SK-N-SH (cell line): ENCODE measurements around the gene PRLR. TPM values are rescaled to one million over a fixed set of nuclear protein-coding genes. Genes with fewer than 3 reads are reported as not detected.

ENCODE experiments used
- CTCF ChIA-PET: fragments of 300-600, 350-600 bp; formaldehyde crosslinking; extraction: SDS; loops from one replicate; lab custom pipeline; 2021; lab: Yijun Ruan, JAX
- POLR2A ChIA-PET: fragments of 350-600 bp; sonication (Branson Sonifier 250); formaldehyde crosslinking; extraction: SDS; loops from one replicate; lab custom pipeline; 2020; ENCODE audit warnings: antibody characterized with exemption, inconsistent platforms; lab: Yijun Ruan, JAX
- DNase-seq: peaks from one replicate; pipeline ENCODE4 v3.0.0; 2012
- H2AFZ ChIP-seq: fragments of 200-600 bp; sonication (generic); 2 replicates; pipeline ENCODE4 v1.8.1; 2016; ENCODE audit warnings: antibody characterized with exemption, mild to moderate bottlenecking, low read depth
- H3F3A ChIP-seq: fragments of 200-600 bp; sonication (generic); replicated peaks from 2 replicates; pipeline ENCODE3; 2016; ENCODE audit warnings: antibody characterized with exemption, mild to moderate bottlenecking; ENCODE audit not compliant: insufficient read depth
- H3K27ac ChIP-seq, 2 experiments: fragments of 200-500 bp in 1 of 2; fragments of 200-600 bp in 1 of 2; sonication (Bioruptor generic) in 1 of 2; sonication (generic), shearing (Covaris generic) in 1 of 2; 2 replicates each; pipeline versions ENCODE4 v1.5.1 to v1.6.1; 2014 to 2016; ENCODE audit warnings: low read depth in 2 of 2, inconsistent platforms in 1 of 2, low read length in 1 of 2, mild to moderate bottlenecking in 1 of 2, mixed read lengths in 1 of 2
- H3K27me3 ChIP-seq: fragments of 200-600 bp; sonication (generic), shearing (Covaris generic); 2 replicates; pipeline ENCODE4 v1.6.1; 2016; ENCODE audit warnings: mixed run types; ENCODE audit not compliant: insufficient read depth
- H3K36me3 ChIP-seq, 2 experiments: fragments of 200-500 bp in 1 of 2; fragments of 200-600 bp in 1 of 2; sonication (Bioruptor generic) in 1 of 2; sonication (generic) in 1 of 2; replicated peaks in 1 of 2; 2 replicates each; pipeline versions ENCODE3 to v1.5.1; 2014 to 2016; ENCODE audit warnings: low read length in 1 of 2, mild to moderate bottlenecking in 1 of 2; ENCODE audit not compliant: insufficient read depth in 2 of 2, control insufficient read depth in 1 of 2
- H3K4me1 ChIP-seq, 2 experiments: fragments of 200-500 bp in 1 of 2; fragments of 200-600 bp in 1 of 2; sonication (Bioruptor generic) in 1 of 2; sonication (generic), shearing (Covaris generic) in 1 of 2; 2 replicates each; pipeline versions ENCODE4 v1.5.1 to v1.6.1; 2014 to 2016; ENCODE audit warnings: low read depth in 1 of 2, low read length in 1 of 2, mixed run types in 1 of 2; ENCODE audit not compliant: insufficient read depth in 2 of 2, control insufficient read depth in 1 of 2
- H3K4me2 ChIP-seq: fragments of 200-600 bp; sonication (generic), shearing (Covaris generic); 2 replicates; pipeline ENCODE4 v1.6.1; 2017; ENCODE audit warnings: mixed run types
- H3K4me3 ChIP-seq, 2 experiments: fragments of 200-500 bp in 1 of 2; fragments of 200-600 bp in 1 of 2; sonication (Bioruptor generic) in 1 of 2; sonication (generic), shearing (Covaris generic) in 1 of 2; 2 replicates each; pipeline versions ENCODE4 v1.5.1 to v1.8.1; 2014 to 2016; ENCODE audit warnings: low read depth in 2 of 2, inconsistent platforms in 1 of 2, low read length in 1 of 2, mild to moderate bottlenecking in 1 of 2, mixed read lengths in 1 of 2, moderate library complexity in 1 of 2
- H3K79me2 ChIP-seq: fragments of 200-600 bp; sonication (generic); 2 replicates; pipeline ENCODE4 v1.8.1; 2017; ENCODE audit warnings: mild to moderate bottlenecking; ENCODE audit not compliant: insufficient read depth
- H3K9ac ChIP-seq: fragments of 200-600 bp; sonication (generic); 2 replicates; pipeline ENCODE4 v1.6.1; 2017; ENCODE audit warnings: mixed run types
- H3K9me2 ChIP-seq: fragments of 200-600 bp; sonication (generic); 2 replicates; pipeline ENCODE4 v1.6.1; 2017; ENCODE audit warnings: mixed run types
- H3K9me3 ChIP-seq: fragments of 200-600 bp; sonication (generic); 2 replicates; pipeline ENCODE4 v1.6.1; 2017; ENCODE audit warnings: mixed run types, mild to moderate bottlenecking, moderate library complexity
- H4K20me1 ChIP-seq: fragments of 200-600 bp; sonication (generic); 2 replicates; pipeline ENCODE4 v1.6.1; 2017; ENCODE audit warnings: mild to moderate bottlenecking, mixed run types; ENCODE audit not compliant: insufficient read depth
- CHD2 ChIP-seq: fragments of 150-350 bp; IDR thresholded peaks from 2 replicates; pipeline ENCODE4 v1.6.1; 2018; ENCODE audit warnings: low read length; ENCODE audit not compliant: partially characterized antibody
- ELF1 ChIP-seq: IDR thresholded peaks from 2 replicates; pipeline ENCODE4 v1.4.0; 2012
- EZH2phosphoT487 ChIP-seq: fragments of 200-600 bp; sonication (generic); IDR thresholded peaks from 2 replicates; pipeline ENCODE4 v1.6.1; 2017; ENCODE audit warnings: low read depth, mixed run types, mild to moderate bottlenecking, antibody characterized with exemption, moderate library complexity, borderline replicate concordance
- FOSL2 ChIP-seq: IDR thresholded peaks from 2 replicates; pipeline ENCODE4 v1.4.0; 2012; ENCODE audit warnings: low read depth, mild to moderate bottlenecking, moderate library complexity, borderline replicate concordance
- FOXJ3 ChIP-seq: sonication (generic); formaldehyde crosslinking; IDR thresholded peaks from 2 replicates; pipeline ENCODE4 v1.5.1; 2020; ENCODE audit warnings: mild to moderate bottlenecking, missing genetic modification reagents
- GABPA ChIP-seq: IDR thresholded peaks from 2 replicates; pipeline ENCODE4 v1.4.0; 2012; ENCODE audit warnings: low read depth, mild to moderate bottlenecking
- IRF3 ChIP-seq: fragments of 150-350 bp; IDR thresholded peaks from 2 replicates; pipeline ENCODE4 v1.6.1; 2016; ENCODE audit warnings: mild to moderate bottlenecking, low read depth, low read length
- MAX ChIP-seq: IDR thresholded peaks from 2 replicates; pipeline ENCODE4 v1.4.0; 2012; ENCODE audit warnings: low read depth
- MEF2A ChIP-seq: IDR thresholded peaks from 2 replicates; pipeline ENCODE4 v1.4.0; 2012; ENCODE audit warnings: low read depth, borderline replicate concordance
- MXI1 ChIP-seq: IDR thresholded peaks from 2 replicates; pipeline ENCODE4 v1.6.1; 2012; ENCODE audit warnings: mild to moderate bottlenecking, low read depth, low read length, improper control_type of control experiment
- POLR2AphosphoS5 ChIP-seq: IDR thresholded peaks from 2 replicates; pipeline ENCODE4 v1.6.1; 2012; ENCODE audit warnings: low read depth, low read length
- RAD21 ChIP-seq: IDR thresholded peaks from 2 replicates; pipeline ENCODE4 v1.6.1; 2012; ENCODE audit warnings: mild to moderate bottlenecking, low read length
- RFX5 ChIP-seq: IDR thresholded peaks from 2 replicates; pipeline ENCODE4 v1.6.1; 2012; ENCODE audit warnings: mild to moderate bottlenecking, improper control_type of control experiment, low read length
- SMC3 ChIP-seq: IDR thresholded peaks from 2 replicates; pipeline ENCODE4 v1.6.1; 2012; ENCODE audit warnings: low read depth, low read length, improper control_type of control experiment
- TAF1 ChIP-seq: IDR thresholded peaks from 2 replicates; pipeline ENCODE4 v1.6.1; 2012; ENCODE audit warnings: low read depth, mild to moderate bottlenecking, low read length, moderate library complexity, borderline replicate concordance
- TCF12 ChIP-seq: IDR thresholded peaks from 2 replicates; pipeline ENCODE4 v1.4.0; 2012
- USF1 ChIP-seq: IDR thresholded peaks from 2 replicates; pipeline ENCODE4 v1.4.0; 2012; ENCODE audit warnings: low read depth, borderline replicate concordance
- USF2 ChIP-seq: fragments of 150-350 bp; IDR thresholded peaks from 2 replicates; pipeline ENCODE4 v1.6.1; 2017; ENCODE audit warnings: antibody characterized with exemption, low read length, low read depth, borderline replicate concordance
- WGBS: methylation state at CpG from one replicate; pipeline ENCODE4 v1.1.6; 2017; ENCODE audit warnings: low lambda C conversion rate; 5-methylcytosine and 5-hydroxymethylcytosine counted together
- polyA plus RNA-seq, 3 experiments: library from polyadenylated mRNA; depleted of rRNA; stranded (reverse); fragments of >200 nt; gene quantifications; 2 replicates each; pipeline ENCODE4 v1.2.3, GENCODE V29; 2012
- TF ChIP-seq, protein P1 (sequence below): IDR thresholded peaks from 2 replicates; pipeline ENCODE4 v1.6.1; 2012; ENCODE audit warnings: mild to moderate bottlenecking, low read depth, low read length, moderate library complexity
- TF ChIP-seq, protein P2 (sequence below): IDR thresholded peaks from 2 replicates; pipeline ENCODE4; 2012

PRLR gene
- polyA plus RNA-seq, 1 of the 3 experiments (the other 2 are of a cell fraction): 0.13 TPM

- Histone ChIP-seq H2AFZ (no peak overlapping the region), H3K9me3 (no peaks in the 10 kb centered on the region), H3K27ac (no peak overlapping the region), H3K79me2 (no peaks in the 10 kb centered on the region), H3K4me2 (no peak overlapping the region), H3K4me3 (no peak overlapping the region), H3F3A (no peaks in the 10 kb centered on the region), H3K9me2 (no peaks in the 10 kb centered on the region), H3K9ac (no peak overlapping the region), H4K20me1 (no peaks in the 10 kb centered on the region), H3K36me3 (no peaks in the 10 kb centered on the region), H3K4me1 (peaks cover 0 to 9% of the 10 kb centered on the region in 2 experiments; a peak in 1 of 4 replicates), H3K27me3 (peaks cover 38% of the 10 kb centered on the region)
- TF ChIP-seq ELF1 (no peak), FOSL2 (no peak), MEF2A (no peak), RFX5 (no peak), POLR2AphosphoS5 (no peak), SMC3 (no peak), MAX (no peak), IRF3 (no peak), TCF12 (no peak), CHD2 (no peak), TAF1 (no peak), MXI1 (no peak), EZH2phosphoT487 (no peak), USF2 (no peak), RAD21 (no peak), FOXJ3 (CRISPR knock-in tag) (no peak), USF1 (no peak), GABPA (no peak)
- TF ChIP-seq, protein P1, sequence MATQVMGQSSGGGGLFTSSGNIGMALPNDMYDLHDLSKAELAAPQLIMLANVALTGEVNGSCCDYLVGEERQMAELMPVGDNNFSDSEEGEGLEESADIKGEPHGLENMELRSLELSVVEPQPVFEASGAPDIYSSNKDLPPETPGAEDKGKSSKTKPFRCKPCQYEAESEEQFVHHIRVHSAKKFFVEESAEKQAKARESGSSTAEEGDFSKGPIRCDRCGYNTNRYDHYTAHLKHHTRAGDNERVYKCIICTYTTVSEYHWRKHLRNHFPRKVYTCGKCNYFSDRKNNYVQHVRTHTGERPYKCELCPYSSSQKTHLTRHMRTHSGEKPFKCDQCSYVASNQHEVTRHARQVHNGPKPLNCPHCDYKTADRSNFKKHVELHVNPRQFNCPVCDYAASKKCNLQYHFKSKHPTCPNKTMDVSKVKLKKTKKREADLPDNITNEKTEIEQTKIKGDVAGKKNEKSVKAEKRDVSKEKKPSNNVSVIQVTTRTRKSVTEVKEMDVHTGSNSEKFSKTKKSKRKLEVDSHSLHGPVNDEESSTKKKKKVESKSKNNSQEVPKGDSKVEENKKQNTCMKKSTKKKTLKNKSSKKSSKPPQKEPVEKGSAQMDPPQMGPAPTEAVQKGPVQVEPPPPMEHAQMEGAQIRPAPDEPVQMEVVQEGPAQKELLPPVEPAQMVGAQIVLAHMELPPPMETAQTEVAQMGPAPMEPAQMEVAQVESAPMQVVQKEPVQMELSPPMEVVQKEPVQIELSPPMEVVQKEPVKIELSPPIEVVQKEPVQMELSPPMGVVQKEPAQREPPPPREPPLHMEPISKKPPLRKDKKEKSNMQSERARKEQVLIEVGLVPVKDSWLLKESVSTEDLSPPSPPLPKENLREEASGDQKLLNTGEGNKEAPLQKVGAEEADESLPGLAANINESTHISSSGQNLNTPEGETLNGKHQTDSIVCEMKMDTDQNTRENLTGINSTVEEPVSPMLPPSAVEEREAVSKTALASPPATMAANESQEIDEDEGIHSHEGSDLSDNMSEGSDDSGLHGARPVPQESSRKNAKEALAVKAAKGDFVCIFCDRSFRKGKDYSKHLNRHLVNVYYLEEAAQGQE: no peak
- TF ChIP-seq, protein P2, sequence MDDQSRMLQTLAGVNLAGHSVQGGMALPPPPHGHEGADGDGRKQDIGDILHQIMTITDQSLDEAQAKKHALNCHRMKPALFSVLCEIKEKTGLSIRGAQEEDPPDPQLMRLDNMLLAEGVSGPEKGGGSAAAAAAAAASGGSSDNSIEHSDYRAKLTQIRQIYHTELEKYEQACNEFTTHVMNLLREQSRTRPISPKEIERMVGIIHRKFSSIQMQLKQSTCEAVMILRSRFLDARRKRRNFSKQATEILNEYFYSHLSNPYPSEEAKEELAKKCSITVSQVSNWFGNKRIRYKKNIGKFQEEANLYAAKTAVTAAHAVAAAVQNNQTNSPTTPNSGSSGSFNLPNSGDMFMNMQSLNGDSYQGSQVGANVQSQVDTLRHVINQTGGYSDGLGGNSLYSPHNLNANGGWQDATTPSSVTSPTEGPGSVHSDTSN: no peak
- WGBS: 57% methylated on average over 4 of the region's 4 CpGs
- no peak for DNase-seq
- ChIA-PET CTCF (interaction anchor here (1.6 to 3.9 kb wide), 3 partner anchors 209 to 699 kb away, joined by 3 to 23 read pairs (median 5); no protein-coding TSS in a partner anchor), POLR2A (no interaction called here)
Measured at GRCh38 chr5:35227720-35228119, 2.6 kb downstream of the PRLR start.
